Germinal center (tissue), 1 donor: ENCODE measurements around the gene ZNF319.

Experiments
- DNase-seq: peaks from one replicate; pipeline ENCODE4 v3.0.0; 2012; ENCODE audit warnings: mixed read lengths, low spot score

ZNF319 gene

DNA sequence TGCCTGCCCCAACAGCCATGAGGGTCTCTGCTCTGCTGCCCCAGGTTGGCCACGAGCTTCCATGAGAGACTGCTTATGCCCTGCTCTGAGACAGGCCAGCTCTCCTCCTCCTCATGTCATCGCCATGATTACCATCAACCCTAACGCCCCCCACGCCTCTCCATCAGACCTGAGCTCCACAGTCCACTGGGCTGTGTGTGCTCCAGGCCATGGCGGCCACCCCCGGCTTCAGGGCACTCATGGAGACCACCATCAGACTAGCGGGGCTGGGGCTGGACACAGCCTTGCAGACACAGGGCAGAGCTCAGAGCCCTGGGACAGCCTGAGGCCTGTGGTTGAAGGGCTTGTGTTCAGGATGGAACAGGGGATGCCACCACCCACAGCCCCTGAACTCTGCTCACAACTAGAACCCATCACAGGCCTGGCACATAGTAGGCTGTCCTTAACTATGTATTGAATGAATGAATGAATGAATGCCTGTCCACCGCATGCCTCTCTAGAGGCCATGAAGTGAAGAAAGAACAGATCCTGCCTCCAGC, 44.1 kb downstream of the ZNF319 start:
- no peak for DNase-seq

- no peak for DNase-seq
Measured at GRCh38 chr16:57955572-57956188, 44.8 kb downstream of the ZNF319 start.

DNA sequence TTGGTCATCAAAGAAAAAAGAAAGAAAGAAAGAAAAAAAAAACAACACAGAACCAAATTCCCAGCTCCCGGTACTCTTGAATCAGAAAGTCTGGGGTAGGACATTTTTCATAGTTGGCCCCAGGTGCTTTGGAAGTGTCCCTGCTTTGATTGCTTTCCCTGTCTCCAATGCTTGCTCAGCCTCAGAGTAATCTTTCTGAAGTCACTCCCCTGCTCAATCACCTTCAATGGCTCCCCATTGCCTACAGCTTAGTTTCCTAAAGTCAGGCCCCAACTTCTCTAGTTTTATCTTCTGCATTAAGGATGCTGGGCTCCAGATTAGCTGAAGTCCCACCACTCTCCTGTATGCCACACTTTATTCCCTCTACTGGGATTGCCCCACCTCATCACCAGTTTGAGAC, 46.6 kb downstream of the ZNF319 start:
- DNase-seq = no peak

DNA sequence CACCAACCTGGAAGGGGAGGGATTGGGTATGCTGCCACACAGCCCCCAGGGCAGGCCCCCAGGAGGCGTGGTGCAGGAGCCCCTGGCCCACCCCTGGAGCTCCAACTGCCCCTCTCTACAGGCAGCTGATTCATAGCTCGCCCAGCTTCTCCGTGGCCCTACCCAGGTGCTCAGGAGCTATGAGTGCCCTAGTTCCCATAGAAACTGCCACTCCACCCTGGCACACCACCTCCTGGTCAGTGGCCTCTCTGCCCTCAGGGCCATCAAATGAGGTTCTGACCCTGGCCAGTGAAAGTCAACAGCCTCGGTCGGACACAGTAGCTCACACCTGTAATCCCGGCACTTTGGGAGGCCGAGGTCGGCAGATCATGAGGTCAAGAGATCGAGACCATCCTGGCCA, 47.6 kb downstream of the ZNF319 start:
- DNase-seq = no peak

DNA sequence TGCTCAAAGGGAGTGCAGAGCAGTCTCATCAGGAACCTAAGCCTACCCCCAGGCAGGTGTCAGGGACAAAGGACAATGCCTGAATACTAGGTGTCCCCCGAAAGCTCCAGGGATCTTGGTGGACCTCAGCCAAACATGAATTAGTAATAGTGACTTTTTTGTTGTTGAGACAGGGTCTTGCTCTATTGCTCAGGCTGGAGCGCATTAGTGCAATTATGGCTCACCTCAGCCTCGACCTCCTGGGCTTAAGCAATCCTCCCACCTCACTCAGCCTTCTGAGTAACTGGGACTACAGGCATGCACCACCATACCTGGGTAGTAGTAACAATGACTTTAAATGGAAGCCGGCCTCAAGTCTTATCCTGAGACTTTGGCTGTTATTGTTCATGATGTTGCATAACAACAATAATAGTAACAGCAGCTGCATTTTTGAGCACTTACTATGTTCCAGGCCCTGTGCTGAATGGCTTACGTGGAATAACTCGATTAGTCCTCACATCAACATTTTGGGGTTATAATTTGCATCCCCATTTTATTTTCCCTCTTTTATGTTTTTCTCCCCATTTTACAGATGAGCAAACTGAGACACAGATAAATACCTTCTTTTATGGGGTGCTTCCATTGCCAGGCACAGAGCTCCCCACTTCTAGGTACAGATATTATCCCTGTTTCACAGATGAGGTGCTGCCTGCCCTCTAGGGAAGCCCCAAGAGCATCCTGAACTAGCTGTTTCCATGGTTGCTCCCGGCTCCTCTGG, 49.1 kb downstream of the ZNF319 start:
- no peak for DNase-seq

- no peak for DNase-seq
Measured at GRCh38 chr16:57950382-57950781, 50.1 kb downstream of the ZNF319 start.

DNA sequence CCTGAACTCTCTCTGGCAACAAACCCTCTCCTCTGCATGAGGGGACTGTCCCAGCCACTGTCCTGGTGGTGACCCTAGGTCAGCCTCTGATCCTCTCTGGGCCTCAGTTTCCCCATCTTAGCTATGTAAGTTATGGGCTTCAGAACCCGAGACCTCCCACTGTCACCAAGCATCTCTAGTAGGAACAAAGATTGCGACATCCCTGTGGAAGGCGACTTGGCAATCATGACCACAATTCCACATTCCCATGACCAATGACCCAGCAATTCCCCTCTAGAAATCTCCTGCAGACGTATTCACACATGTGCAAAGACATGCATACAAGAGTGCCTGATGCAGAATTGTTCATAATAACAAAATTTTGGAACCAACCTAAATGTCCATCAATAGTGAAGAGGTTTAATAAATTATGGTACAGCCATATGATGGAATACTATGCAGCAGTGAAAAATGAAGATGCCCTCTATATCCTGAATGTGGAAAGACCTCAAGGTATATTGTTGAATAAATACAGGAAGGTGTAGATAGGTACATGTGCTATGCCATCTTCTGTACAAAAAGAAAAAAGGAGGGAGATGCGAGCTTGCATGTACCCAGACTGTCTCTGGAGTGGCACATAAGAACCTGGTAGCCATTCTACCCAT, 50.8 kb downstream of the ZNF319 start:
- no peak for DNase-seq

DNA sequence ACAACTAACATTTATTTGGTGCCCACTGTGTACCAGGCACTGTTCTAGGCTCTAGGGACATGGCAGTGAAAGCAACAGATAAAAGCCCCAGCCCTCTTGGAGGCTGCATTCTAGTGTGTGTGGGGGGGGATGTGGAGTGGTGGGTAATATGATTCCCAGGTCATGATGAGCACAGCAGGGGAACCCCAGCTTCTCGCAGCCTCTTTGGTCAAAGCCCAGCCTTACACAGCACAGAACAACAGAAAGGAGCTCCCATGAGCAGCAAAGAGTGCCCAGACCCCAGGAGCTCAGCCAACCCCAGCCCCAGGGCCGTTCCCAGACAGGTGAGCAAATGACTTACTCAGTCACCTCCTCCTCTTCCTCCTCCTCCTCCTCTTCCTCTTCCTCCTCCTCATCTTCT, 51.5 kb downstream of the ZNF319 start:
- DNase-seq = no peak

- no peak for DNase-seq
Measured at GRCh38 chr16:57948027-57948426, 52.4 kb downstream of the ZNF319 start.

DNA sequence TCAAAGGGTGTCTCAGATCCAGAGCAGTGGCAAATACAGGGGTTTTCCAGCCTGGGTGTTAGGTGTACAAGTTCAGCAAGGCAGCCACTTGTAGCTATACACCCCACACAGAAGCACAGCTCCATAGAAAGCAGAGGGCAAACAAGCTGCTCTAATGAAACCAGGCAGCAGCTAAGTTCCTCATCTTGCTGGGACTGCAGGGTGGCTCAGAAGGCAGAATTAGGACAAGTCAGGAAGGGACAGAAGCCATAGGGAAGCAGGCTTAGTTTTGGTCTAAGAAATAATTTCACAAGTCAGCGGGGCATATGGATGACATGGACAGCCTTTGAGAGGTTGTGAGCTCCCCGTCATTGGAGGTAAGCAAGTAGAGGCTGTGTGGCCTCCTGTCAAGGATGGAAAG, 53.2 kb downstream of the ZNF319 start:
- DNase-seq = no peak

DNA sequence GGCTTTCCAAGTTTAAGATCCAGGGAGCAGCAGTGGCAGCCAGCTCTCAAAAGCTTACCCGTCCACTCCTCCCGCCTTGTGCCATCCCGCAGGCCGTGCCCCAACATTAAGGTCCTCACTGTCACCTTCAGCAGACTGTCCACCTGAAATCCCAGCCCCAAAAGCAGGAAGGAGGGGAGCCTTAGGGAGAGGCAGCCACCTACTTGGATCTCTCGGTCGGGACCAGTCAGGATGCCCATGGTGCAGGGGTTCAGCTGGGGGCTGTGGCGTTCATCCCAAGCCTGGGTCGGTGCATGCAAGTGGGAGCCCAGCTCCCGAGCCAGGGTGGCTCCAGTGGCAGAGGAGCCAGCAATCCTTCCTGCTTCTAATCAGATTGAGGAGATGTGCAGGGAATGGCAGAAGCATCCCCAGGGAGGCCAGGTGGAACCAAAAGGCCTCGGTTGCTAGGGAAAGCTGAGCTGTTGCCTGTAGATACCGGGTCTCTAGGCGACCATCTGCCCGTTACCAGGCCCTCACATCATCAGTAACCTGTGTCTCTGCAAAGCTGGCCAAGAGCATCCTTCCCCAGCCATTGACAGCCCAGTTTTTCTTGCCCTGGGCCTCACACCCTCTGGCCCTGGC, 54.2 kb downstream of the ZNF319 start:
- no peak for DNase-seq

DNA sequence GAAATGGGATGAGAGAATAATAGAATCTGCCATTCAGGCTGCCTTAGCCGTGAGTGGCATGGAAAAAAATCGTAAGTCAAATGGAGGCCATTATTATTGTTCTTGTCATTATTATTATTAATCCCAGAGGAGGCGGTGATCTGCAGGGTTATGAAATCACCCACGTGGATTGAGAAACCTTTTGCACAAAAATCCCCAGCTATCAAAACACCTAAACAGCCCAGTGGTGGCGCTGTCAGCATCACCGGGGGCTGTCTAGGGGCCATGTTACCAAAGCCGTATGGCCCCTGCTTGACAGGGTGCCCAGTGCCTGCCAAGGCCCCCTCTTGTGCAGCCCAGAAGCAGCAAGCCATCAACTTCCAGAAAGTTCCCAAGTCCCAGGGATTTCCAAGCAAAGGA, 54.7 kb downstream of the ZNF319 start:
- no peak for DNase-seq

- no peak for DNase-seq
Measured at GRCh38 chr16:57944970-57945739, 55.3 kb downstream of the ZNF319 start.
